HepG2 (cell line): ENCODE data around the gene ARMC2. TPM values are rescaled to one million over a fixed set of nuclear protein-coding genes. Genes with fewer than 3 reads are reported as not detected.

ENCODE experiments used
- ATAC-seq: fragments of 200-7000 bp; cut with Tn5 transposase; 3 replicates; pipeline ENCODE4 v1.9.1; 2020; ENCODE audit warnings: mild to moderate bottlenecking, moderate library complexity
- BruUV-seq: library from RNA; stranded (reverse); fragments of 400-500 nt; replicated peaks from 2 replicates; lab custom pipeline; 2021; lab: Mats Ljungman, UMichigan
- CTCF ChIA-PET: fragments of 300-600 bp; formaldehyde crosslinking; extraction: SDS; loops from one replicate; lab custom pipeline; 2021; ENCODE audit warnings: low total read pairs, inconsistent platforms, low intra/inter-chr PET ratio; lab: Yijun Ruan, JAX
- POLR2A ChIA-PET: fragments of 350-600 bp; sonication (Branson Sonifier 250); formaldehyde crosslinking; loops from one replicate; lab custom pipeline; 2020; ENCODE audit warnings: antibody characterized with exemption, inconsistent platforms; lab: Yijun Ruan, JAX
- DNase-seq: peaks from one replicate; pipeline ENCODE4 v3.0.0-alpha.2; 2015; ENCODE audit warnings: low spot score
- FAIRE-seq: peaks from 3 replicates; lab custom pipeline; 2011; peaks lifted over from hg19 to GRCh38; lab: Jason Lieb, UNC
- H2AFZ ChIP-seq: one replicate; pipeline ENCODE4 v1.6.1; 2011; ENCODE audit warnings: low read length, inconsistent platforms
- H3K27ac ChIP-seq: fragments of 300-600 bp; 3 replicates; pipeline ENCODE4 v1.8.0; 2011; ENCODE audit warnings: mixed run types, mild to moderate bottlenecking, mixed read lengths, low read length, inconsistent platforms; ENCODE audit not compliant: insufficient read depth; ENCODE audit errors: extremely low read length
- H3K27me3 ChIP-seq, 2 experiments: fragments of 200-600 bp in 1 of 2; 2 replicates in 1 of 2; 3 replicates in 1 of 2; pipeline versions ENCODE4 v1.6.0 to v1.8.0; 2011; ENCODE audit warnings: low read length in 2 of 2, mild to moderate bottlenecking in 2 of 2, moderate library complexity in 2 of 2, inconsistent platforms in 1 of 2; ENCODE audit not compliant: insufficient read depth in 2 of 2, control insufficient read depth in 1 of 2
- H3K36me3 ChIP-seq, 2 experiments: fragments of 200-600 bp in 1 of 2; replicated peaks in 1 of 2; 2 replicates in 1 of 2; 3 replicates in 1 of 2; pipeline versions ENCODE4 v1.5.1 to v1.8.0; 2011; ENCODE audit warnings: low read length in 2 of 2, inconsistent platforms in 1 of 2; ENCODE audit not compliant: insufficient read depth in 2 of 2, control insufficient read depth in 1 of 2
- H3K4me1 ChIP-seq: 2 replicates; pipeline ENCODE4 v1.5.1; 2012; ENCODE audit warnings: low read length, inconsistent platforms; ENCODE audit not compliant: insufficient read depth
- H3K4me2 ChIP-seq: 2 replicates; pipeline ENCODE4 v1.6.0; 2011; ENCODE audit warnings: low read depth, low read length, inconsistent platforms
- H3K4me3 ChIP-seq, 3 experiments: fragments of 200-600 bp in 1 of 3; sonication (generic), shearing (Covaris generic) in 1 of 3; replicated peaks in 1 of 3; 2 replicates each; pipeline ENCODE4 v1.5.1; 2011 to 2016; ENCODE audit warnings: low read length in 3 of 3, inconsistent platforms in 2 of 3, low read depth in 2 of 3, mild to moderate bottlenecking in 2 of 3, control low read depth in 1 of 3, mixed read lengths in 1 of 3; ENCODE audit not compliant: insufficient read depth in 1 of 3
- H3K79me2 ChIP-seq: one replicate; pipeline ENCODE4 v1.6.1; 2011; ENCODE audit warnings: low read length, inconsistent platforms; ENCODE audit not compliant: insufficient read depth
- H3K9ac ChIP-seq: 2 replicates; pipeline ENCODE4 v1.6.0; 2011; ENCODE audit warnings: mild to moderate bottlenecking, low read depth, low read length, inconsistent platforms; ENCODE audit not compliant: insufficient read depth
- H3K9me3 ChIP-seq: 2 replicates; pipeline ENCODE4 v1.5.1; 2012; ENCODE audit warnings: mild to moderate bottlenecking, low read length
- H4K20me1 ChIP-seq: 2 replicates; pipeline ENCODE4 v1.6.0; 2011; ENCODE audit warnings: inconsistent platforms, mild to moderate bottlenecking, low read length, moderate library complexity; ENCODE audit not compliant: insufficient read depth
- CHCHD3 ChIP-seq: sonication (generic); formaldehyde crosslinking; IDR thresholded peaks from 2 replicates; pipeline ENCODE4 v1.8.0; 2022; ENCODE audit warnings: mild to moderate bottlenecking, missing genetic modification reagents, moderate library complexity
- FIP1L1 ChIP-seq: fragments of 200-400 bp; formaldehyde crosslinking; IDR thresholded peaks from 2 replicates; pipeline ENCODE4 v1.6.1; 2018; ENCODE audit warnings: low read depth, mild to moderate bottlenecking, low read length, moderate library complexity, borderline replicate concordance; ENCODE audit not compliant: insufficient read depth
- HNF4G ChIP-seq, 2 experiments: sonication (generic) in 1 of 2; formaldehyde crosslinking in 1 of 2; IDR thresholded peaks; 2 replicates each; pipeline versions ENCODE4 v1.4.0 to v1.6.1; 2011 to 2020; ENCODE audit warnings: borderline replicate concordance in 2 of 2, low read depth in 2 of 2, mild to moderate bottlenecking in 2 of 2, low read length in 1 of 2, missing genetic modification reagents in 1 of 2, moderate library complexity in 1 of 2
- NR2C2 ChIP-seq: sonication (generic); formaldehyde crosslinking; IDR thresholded peaks from 2 replicates; pipeline ENCODE4 v1.4.0; 2020; ENCODE audit warnings: missing genetic modification reagents, mild to moderate bottlenecking, moderate library complexity, borderline replicate concordance
- ZBTB42 ChIP-seq: sonication (generic); formaldehyde crosslinking; IDR thresholded peaks from 2 replicates; pipeline ENCODE4 v1.5.0; 2020; ENCODE audit warnings: mild to moderate bottlenecking, missing genetic modification reagents
- ZNF143 ChIP-seq: sonication (generic); formaldehyde crosslinking; IDR thresholded peaks from 2 replicates; pipeline ENCODE4 v1.4.0; 2020; ENCODE audit warnings: missing genetic modification reagents
- ZNF556 ChIP-seq: sonication (generic); formaldehyde crosslinking; IDR thresholded peaks from 2 replicates; pipeline ENCODE4 v1.4.0; 2020; ENCODE audit warnings: mild to moderate bottlenecking, missing genetic modification reagents, borderline replicate concordance
- ZNF816 ChIP-seq: sonication (generic); formaldehyde crosslinking; IDR thresholded peaks from 2 replicates; pipeline ENCODE4 v1.8.0; 2022; ENCODE audit warnings: missing genetic modification reagents, mild to moderate bottlenecking, borderline replicate concordance
- WGBS: methylation state at CpG from one replicate; pipeline ENCODE4 v1.1.6; 2017; ENCODE audit warnings: low lambda C conversion rate; 5-methylcytosine and 5-hydroxymethylcytosine counted together
- in situ Hi-C: cut with HindIII; loops from 2 replicates; pipeline ENCODE4 v1.10.0; 2017; ENCODE audit warnings: low pct_unique_long_range_greater_than_20kb; ENCODE audit not compliant: extremely low pct_ligation_motif_present
- intact Hi-C: fragments of 100-400 bp; cut with micrococcal nuclease; formaldehyde crosslinking; loops from one replicate; pipeline ENCODE4 v1.10.0; 2022; ENCODE audit not compliant: unreplicated experiment
- polyA plus RNA-seq, 8 experiments: library from polyadenylated mRNA; depleted of rRNA in 3 of 8; stranded (reverse) in 7 of 8; unstranded in 1 of 8; fragments of >200 nt; fragmentation: Illumina TruSeq in 4 of 8; extraction: Trizol in 4 of 8; gene quantifications; 2 replicates each; pipeline versions ENCODE4 v1.2.1 to v1.2.3, GENCODE V29; 2011 to 2016; ENCODE audit warnings: low read depth in 4 of 8, missing spikeins in 1 of 8, mixed read lengths in 1 of 8; ENCODE audit not compliant: insufficient read depth in 1 of 8
- total RNA-seq, 5 experiments: library from RNA; depleted of rRNA; stranded (reverse); fragments of >200 nt; fragmentation: Illumina TruSeq; extraction: Trizol; gene quantifications; 2 replicates each; pipeline ENCODE4 v1.2.3, GENCODE V29; 2016; ENCODE audit warnings: low read depth in 1 of 5
- TF ChIP-seq, protein P1 (sequence below): sonication (generic); formaldehyde crosslinking; IDR thresholded peaks from one replicate; pipeline ENCODE4 v1.5.1; 2020; ENCODE audit warnings: mild to moderate bottlenecking, missing genetic modification reagents; ENCODE audit errors: not compliant biosample characterization
- TF ChIP-seq, protein P2 (sequence below): sonication (generic); formaldehyde crosslinking; IDR thresholded peaks from 2 replicates; pipeline ENCODE4 v1.8.0; 2022; ENCODE audit warnings: mild to moderate bottlenecking, missing genetic modification reagents, moderate library complexity
- TF ChIP-seq, protein P3 (sequence below): IDR thresholded peaks from 2 replicates; pipeline ENCODE4 v1.6.1; 2016; ENCODE audit warnings: mild to moderate bottlenecking
- TF ChIP-seq, protein P4 (sequence below): sonication (generic); formaldehyde crosslinking; IDR thresholded peaks from 2 replicates; pipeline ENCODE4 v1.8.1; 2023; ENCODE audit warnings: mild to moderate bottlenecking, inconsistent platforms, moderate library complexity, missing genetic modification reagents, borderline replicate concordance

Gene ARMC2
- total and polyA plus RNA-seq, 2 of the 13 experiments (the other 11 are each of a cell fraction or from before 2014, with no cell fraction given), result 1.4 to 3.2 TPM

DNA sequence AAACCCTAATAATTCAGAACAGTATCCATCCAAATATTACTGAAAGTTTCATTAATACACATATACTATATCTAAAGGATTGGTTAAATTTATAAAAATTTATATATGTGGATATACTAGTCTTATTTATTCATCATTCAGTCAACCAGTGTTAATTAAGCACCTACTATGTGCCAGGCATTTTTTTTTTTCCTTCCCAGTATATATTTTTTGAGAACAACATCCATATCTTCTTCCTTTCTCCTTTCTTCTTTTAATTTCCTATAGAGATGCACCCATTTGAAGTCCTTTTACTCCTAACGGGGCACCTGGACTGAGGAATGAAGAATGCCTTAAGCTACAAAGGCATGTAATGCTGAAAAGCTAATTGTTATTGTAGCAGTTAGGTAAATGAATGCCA is 173.6 kb downstream of the ARMC2 start:
- H3K9me3 ChIP-seq, result no peaks in the 10 kb centered on the region
- no peak overlapping the region for H3K4me2 ChIP-seq
- intact Hi-C loops, result no loop called here
- no peaks in the 10 kb centered on the region for H3K4me1 ChIP-seq
- H3K79me2 ChIP-seq, result no peaks in the 10 kb centered on the region
- H3K27me3 ChIP-seq, result no peaks in the 10 kb centered on the region
- no peak for FAIRE-seq
- CTCF ChIA-PET, result no interaction called here
- no peak for DNase-seq
- POLR2A ChIA-PET, result no interaction called here
- no peak overlapping the region for H3K4me3 ChIP-seq
- BruUV-seq, result no TSS peak
- 100% methylated on average over 1 of the region's 1 CpG for WGBS
- in situ Hi-C loops, result no loop called here
- no peaks in the 10 kb centered on the region for H3K36me3 ChIP-seq
- H4K20me1 ChIP-seq, result no peaks in the 10 kb centered on the region
- ATAC-seq, result no peak
- H2AFZ ChIP-seq, result no peak overlapping the region
- H3K27ac ChIP-seq, result no peak overlapping the region
- no peak overlapping the region for H3K9ac ChIP-seq
- TF ChIP-seq HNF4G (IDR thresholded peaks at IDR 0.05; ENCODE audit: borderline replicate concordance, low read depth, low read length), result no peak
- no peak for TF ChIP-seq HNF4G (CRISPR knock-in tag; IDR thresholded peaks at IDR 0.05; ENCODE audit: borderline replicate concordance, low read depth)
- no peak for TF ChIP-seq ZNF816 (CRISPR knock-in tag)
- no peak for TF ChIP-seq ZNF556 (CRISPR knock-in tag)
- TF ChIP-seq, protein P1, sequence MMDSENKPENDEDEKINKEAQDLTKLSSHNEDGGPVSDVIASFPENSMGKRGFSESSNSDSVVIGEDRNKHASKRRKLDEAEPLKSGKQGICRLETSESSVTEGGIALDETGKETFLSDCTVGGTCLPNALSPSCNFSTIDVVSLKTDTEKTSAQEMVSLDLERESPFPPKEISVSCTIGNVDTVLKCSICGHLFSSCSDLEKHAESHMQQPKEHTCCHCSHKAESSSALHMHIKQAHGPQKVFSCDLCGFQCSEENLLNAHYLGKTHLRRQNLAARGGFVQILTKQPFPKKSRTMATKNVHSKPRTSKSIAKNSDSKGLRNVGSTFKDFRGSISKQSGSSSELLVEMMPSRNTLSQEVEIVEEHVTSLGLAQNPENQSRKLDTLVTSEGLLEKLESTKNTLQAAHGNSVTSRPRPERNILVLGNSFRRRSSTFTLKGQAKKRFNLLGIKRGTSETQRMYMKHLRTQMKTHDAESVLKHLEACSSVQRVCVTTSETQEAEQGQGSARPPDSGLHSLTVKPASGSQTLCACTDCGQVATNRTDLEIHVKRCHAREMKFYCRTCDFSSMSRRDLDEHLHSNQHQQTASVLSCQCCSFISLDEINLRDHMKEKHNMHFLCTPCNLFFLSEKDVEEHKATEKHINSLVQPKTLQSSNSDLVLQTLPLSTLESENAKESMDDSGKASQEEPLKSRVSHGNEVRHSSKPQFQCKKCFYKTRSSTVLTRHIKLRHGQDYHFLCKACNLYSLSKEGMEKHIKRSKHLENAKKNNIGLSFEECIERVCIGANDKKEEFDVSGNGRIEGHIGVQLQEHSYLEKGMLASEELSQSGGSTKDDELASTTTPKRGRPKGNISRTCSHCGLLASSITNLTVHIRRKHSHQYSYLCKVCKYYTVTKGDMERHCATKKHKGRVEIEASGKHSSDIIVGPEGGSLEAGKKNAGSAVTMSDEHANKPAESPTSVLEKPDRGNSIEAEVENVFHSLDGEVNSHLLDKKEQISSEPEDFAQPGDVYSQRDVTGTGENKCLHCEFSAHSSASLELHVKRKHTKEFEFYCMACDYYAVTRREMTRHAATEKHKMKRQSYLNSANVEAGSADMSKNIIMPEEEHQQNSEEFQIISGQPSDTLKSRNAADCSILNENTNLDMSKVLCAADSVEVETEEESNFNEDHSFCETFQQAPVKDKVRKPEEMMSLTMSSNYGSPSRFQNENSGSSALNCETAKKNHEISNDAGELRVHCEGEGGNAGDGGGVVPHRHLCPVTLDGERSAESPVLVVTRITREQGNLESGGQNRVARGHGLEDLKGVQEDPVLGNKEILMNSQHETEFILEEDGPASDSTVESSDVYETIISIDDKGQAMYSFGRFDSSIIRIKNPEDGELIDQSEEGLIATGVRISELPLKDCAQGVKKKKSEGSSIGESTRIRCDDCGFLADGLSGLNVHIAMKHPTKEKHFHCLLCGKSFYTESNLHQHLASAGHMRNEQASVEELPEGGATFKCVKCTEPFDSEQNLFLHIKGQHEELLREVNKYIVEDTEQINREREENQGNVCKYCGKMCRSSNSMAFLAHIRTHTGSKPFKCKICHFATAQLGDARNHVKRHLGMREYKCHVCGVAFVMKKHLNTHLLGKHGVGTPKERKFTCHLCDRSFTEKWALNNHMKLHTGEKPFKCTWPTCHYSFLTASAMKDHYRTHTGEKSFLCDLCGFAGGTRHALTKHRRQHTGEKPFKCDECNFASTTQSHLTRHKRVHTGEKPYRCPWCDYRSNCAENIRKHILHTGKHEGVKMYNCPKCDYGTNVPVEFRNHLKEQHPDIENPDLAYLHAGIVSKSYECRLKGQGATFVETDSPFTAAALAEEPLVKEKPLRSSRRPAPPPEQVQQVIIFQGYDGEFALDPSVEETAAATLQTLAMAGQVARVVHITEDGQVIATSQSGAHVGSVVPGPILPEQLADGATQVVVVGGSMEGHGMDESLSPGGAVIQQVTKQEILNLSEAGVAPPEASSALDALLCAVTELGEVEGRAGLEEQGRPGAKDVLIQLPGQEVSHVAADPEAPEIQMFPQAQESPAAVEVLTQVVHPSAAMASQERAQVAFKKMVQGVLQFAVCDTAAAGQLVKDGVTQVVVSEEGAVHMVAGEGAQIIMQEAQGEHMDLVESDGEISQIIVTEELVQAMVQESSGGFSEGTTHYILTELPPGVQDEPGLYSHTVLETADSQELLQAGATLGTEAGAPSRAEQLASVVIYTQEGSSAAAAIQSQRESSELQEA (CRISPR knock-in tag), result no peak
- no peak for TF ChIP-seq ZBTB42
- TF ChIP-seq, protein P2, sequence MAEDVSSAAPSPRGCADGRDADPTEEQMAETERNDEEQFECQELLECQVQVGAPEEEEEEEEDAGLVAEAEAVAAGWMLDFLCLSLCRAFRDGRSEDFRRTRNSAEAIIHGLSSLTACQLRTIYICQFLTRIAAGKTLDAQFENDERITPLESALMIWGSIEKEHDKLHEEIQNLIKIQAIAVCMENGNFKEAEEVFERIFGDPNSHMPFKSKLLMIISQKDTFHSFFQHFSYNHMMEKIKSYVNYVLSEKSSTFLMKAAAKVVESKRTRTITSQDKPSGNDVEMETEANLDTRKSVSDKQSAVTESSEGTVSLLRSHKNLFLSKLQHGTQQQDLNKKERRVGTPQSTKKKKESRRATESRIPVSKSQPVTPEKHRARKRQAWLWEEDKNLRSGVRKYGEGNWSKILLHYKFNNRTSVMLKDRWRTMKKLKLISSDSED (CRISPR knock-in tag), result no peak
- no peak for TF ChIP-seq ZNF143 (CRISPR knock-in tag)
- TF ChIP-seq NR2C2 (CRISPR knock-in tag), result no peak
- TF ChIP-seq FIP1L1, result no peak
- TF ChIP-seq CHCHD3 (CRISPR knock-in tag), result no peak
- TF ChIP-seq, protein P3, sequence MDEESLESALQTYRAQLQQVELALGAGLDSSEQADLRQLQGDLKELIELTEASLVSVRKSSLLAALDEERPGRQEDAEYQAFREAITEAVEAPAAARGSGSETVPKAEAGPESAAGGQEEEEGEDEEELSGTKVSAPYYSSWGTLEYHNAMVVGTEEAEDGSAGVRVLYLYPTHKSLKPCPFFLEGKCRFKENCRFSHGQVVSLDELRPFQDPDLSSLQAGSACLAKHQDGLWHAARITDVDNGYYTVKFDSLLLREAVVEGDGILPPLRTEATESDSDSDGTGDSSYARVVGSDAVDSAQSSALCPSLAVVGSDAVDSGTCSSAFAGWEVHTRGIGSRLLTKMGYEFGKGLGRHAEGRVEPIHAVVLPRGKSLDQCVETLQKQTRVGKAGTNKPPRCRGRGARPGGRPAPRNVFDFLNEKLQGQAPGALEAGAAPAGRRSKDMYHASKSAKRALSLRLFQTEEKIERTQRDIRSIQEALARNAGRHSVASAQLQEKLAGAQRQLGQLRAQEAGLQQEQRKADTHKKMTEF (CRISPR knock-in tag), result no peak
- TF ChIP-seq, protein P4, sequence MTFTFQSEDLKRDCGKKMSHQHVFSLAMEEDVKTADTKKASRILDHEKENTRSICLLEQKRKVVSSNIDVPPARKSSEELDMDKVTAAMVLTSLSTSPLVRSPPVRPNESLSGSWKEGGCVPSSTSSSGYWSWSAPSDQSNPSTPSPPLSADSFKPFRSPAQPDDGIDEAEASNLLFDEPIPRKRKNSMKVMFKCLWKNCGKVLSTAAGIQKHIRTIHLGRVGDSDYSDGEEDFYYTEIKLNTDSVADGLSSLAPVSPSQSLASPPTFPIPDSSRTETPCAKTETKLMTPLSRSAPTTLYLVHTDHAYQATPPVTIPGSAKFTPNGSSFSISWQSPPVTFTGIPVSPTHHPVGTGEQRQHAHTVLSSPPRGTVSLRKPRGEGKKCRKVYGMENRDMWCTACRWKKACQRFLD, result no peak
